ENCODE results near the gene NR1H4. TPM values are rescaled to one million over a fixed set of nuclear protein-coding genes. Genes with fewer than 3 reads are reported as not detected.
"Not testable (repeated sequence)": the region's sequence is repeated elsewhere in the genome, so short reads cannot be mapped to it uniquely, and the experiment has no call there.

Gene NR1H4
- total RNA-seq, 1 donor from 2014 or later, result 1.9 TPM

- Mint-ChIP-seq H3K4me1 (peaks cover 20% of the 10 kb centered on the region), H3K4me3 (no peak overlapping the region), H3K27me3 (ENCODE audit: low read depth) (no peaks in the 10 kb centered on the region), H3K27ac (peak overlapping the region; percentile 17), H3K9me3 (peaks cover 4% of the 10 kb centered on the region), H3K36me3 (no peaks in the 10 kb centered on the region)
- DNase-seq (ENCODE audit: low spot score in 2 of 2, unreplicated experiment in 2 of 2), result no peak
- no peak for TF ChIP-seq CTCF (IDR thresholded peaks at IDR 0.05; ENCODE audit: unreplicated experiment)
Observed at GRCh38 chr12:100498141-100498540, 24.5 kb downstream of the NR1H4 start.

GRCh38 chr12:100499416-100499815, 25.8 kb downstream of the NR1H4 start:
- no peak for DNase-seq (ENCODE audit: low spot score in 2 of 2, unreplicated experiment in 2 of 2)
- Mint-ChIP-seq H3K4me1 (peaks cover 20% of the 10 kb centered on the region), H3K4me3 (no peak overlapping the region), H3K36me3 (no peaks in the 10 kb centered on the region), H3K27ac (peak overlapping the region; percentile 80), H3K9me3 (peaks cover 4% of the 10 kb centered on the region), H3K27me3 (ENCODE audit: low read depth) (no peaks in the 10 kb centered on the region)
- TF ChIP-seq CTCF (IDR thresholded peaks at IDR 0.05; ENCODE audit: unreplicated experiment), result no peak

- not testable (repeated sequence) for H3K9me3 Mint-ChIP-seq; H3K27ac Mint-ChIP-seq; H3K27me3 Mint-ChIP-seq (ENCODE audit: low read depth); H3K4me3 Mint-ChIP-seq; H3K36me3 Mint-ChIP-seq; DNase-seq (ENCODE audit: low spot score in 2 of 2, unreplicated experiment in 2 of 2)
- H3K4me1 Mint-ChIP-seq, result peaks cover 20% of the 10 kb centered on the region
Observed at GRCh38 chr12:100502718-100503117, 29.1 kb downstream of the NR1H4 start.

- DNase-seq (ENCODE audit: low spot score in 2 of 2, unreplicated experiment in 2 of 2), result no peak
- H3K4me3 Mint-ChIP-seq, result no peak overlapping the region
- H3K27me3 Mint-ChIP-seq (ENCODE audit: low read depth), result no peaks in the 10 kb centered on the region
- no peak overlapping the region for H3K27ac Mint-ChIP-seq
- no peaks in the 10 kb centered on the region for H3K36me3 Mint-ChIP-seq
- TF ChIP-seq CTCF (IDR thresholded peaks at IDR 0.05; ENCODE audit: unreplicated experiment), result no peak
- H3K4me1 Mint-ChIP-seq, result peaks cover 15% of the 10 kb centered on the region
- peaks cover 4% of the 10 kb centered on the region for H3K9me3 Mint-ChIP-seq
Observed at GRCh38 chr12:100503228-100503628, 29.6 kb downstream of the NR1H4 start.

- H3K36me3 Mint-ChIP-seq, result no peaks in the 10 kb centered on the region
- no peak overlapping the region for H3K4me3 Mint-ChIP-seq
- H3K27ac Mint-ChIP-seq, result no peak overlapping the region
- peaks cover 5% of the 10 kb centered on the region for H3K4me1 Mint-ChIP-seq
- H3K27me3 Mint-ChIP-seq (ENCODE audit: low read depth), result no peaks in the 10 kb centered on the region
- H3K9me3 Mint-ChIP-seq, result peaks cover 4% of the 10 kb centered on the region
- no peak for TF ChIP-seq CTCF (IDR thresholded peaks at IDR 0.05; ENCODE audit: unreplicated experiment)
- DNase-seq (ENCODE audit: low spot score in 2 of 2, unreplicated experiment in 2 of 2), result no peak
Observed at GRCh38 chr12:100504804-100505203, 31.1 kb downstream of the NR1H4 start.

- TF ChIP-seq CTCF (IDR thresholded peaks at IDR 0.05; ENCODE audit: unreplicated experiment), result no peak
- H3K4me1 Mint-ChIP-seq, result no peaks in the 10 kb centered on the region
- H3K9me3 Mint-ChIP-seq, result no peaks in the 10 kb centered on the region
- DNase-seq (ENCODE audit: low spot score in 2 of 2, unreplicated experiment in 2 of 2), result no peak
- H3K4me3 Mint-ChIP-seq, result no peak overlapping the region
- no peaks in the 10 kb centered on the region for H3K27me3 Mint-ChIP-seq (ENCODE audit: low read depth)
- no peaks in the 10 kb centered on the region for H3K36me3 Mint-ChIP-seq
- H3K27ac Mint-ChIP-seq, result no peak overlapping the region
Observed at GRCh38 chr12:100508751-100509150, 35.1 kb downstream of the NR1H4 start.

Measured in mesothelial cell of epicardium (in vitro differentiated cells).